Measurements from ENCODE around the gene CTAGE4. TPM values are rescaled to one million over a fixed set of nuclear protein-coding genes. Genes with fewer than 3 reads are reported as not detected.
"Not testable (repeated sequence)": the region's sequence is repeated elsewhere in the genome, so short reads cannot be mapped to it uniquely, and the experiment has no call there.

CTAGE4 gene
- total RNA-seq, 2 experiments from 2014 or later: 1.2 to 1.4 TPM

DNA sequence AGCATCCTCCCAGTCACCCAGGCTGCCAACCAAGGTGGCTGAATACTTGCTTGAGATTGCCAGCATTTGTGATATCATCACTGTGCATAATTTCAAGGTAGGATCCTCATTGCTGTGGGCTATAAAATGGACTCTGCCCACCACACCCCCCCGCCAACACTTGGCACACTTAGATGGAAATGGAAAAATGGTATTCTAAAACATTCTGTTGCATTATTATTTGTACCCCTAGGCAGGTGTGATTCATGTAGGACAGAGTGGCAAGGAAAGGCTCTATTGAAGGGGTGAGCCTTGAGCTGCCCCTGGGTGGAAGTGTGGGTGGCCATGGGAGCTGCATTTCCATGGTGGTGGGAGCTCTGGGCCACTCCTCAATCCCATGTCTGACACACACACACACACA is 35.3 kb downstream of the CTAGE4 start:
- H3K4me3 Mint-ChIP-seq; ATAC-seq; CTCF ChIA-PET; POLR2A ChIA-PET; H3K4me1 Mint-ChIP-seq; DNase-seq; H3K27ac Mint-ChIP-seq; H3K9me3 Mint-ChIP-seq (ENCODE audit: low read depth); intact Hi-C loops (cut with DNase I, micrococcal nuclease); H3K27me3 Mint-ChIP-seq; H3K36me3 Mint-ChIP-seq (ENCODE audit: low read depth): not testable (repeated sequence)

DNA sequence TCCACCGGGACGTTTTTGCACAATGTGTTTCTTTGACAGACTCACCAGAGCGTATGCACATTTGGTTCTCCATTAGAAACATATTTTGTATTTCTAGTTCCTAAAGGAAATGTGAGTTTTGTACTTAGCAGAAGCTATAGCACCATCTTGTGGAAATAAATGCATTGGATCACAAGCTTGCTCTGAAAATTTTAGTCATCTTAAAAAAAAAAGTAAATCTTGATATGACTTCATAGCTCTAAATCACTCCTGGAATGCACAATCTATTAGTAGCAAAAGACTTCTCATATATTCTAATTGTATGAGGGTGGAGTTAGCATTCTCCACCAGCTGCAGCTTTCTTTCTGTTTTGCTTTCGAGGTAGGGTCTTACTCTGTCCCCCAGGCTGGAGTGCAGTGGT is 35.9 kb downstream of the CTAGE4 start:
- not testable (repeated sequence) for H3K4me1 Mint-ChIP-seq

DNA sequence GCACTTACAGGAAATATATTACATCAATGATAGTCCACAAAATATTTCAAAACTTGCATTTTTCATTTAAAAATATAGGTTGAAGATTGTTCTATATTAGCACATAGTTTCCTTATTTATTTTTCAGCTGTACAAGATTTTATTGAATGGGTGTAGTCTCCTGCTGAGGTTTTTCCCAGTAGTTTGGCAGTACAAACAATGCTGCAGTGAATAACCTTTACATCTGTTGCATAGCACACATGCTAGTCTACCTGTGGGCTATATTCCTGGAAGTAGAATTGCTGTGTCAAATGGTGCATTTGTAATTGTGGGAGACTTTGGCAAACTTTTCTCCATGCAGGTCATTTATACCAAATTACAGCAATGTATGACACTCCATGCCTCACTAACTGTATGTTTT is 37.3 kb downstream of the CTAGE4 start:
- H3K27ac Mint-ChIP-seq; DNase-seq; H3K9me3 Mint-ChIP-seq (ENCODE audit: low read depth); POLR2A ChIA-PET; H3K4me1 Mint-ChIP-seq; intact Hi-C loops (cut with DNase I, micrococcal nuclease); H3K4me3 Mint-ChIP-seq; CTCF ChIA-PET; H3K36me3 Mint-ChIP-seq (ENCODE audit: low read depth); ATAC-seq; H3K27me3 Mint-ChIP-seq: not testable (repeated sequence)

More for the DNA sequence above, 35.9 kb downstream of the CTAGE4 start:
- H3K4me3 Mint-ChIP-seq; DNase-seq; H3K9me3 Mint-ChIP-seq (ENCODE audit: low read depth); CTCF ChIA-PET; H3K27ac Mint-ChIP-seq; H3K36me3 Mint-ChIP-seq (ENCODE audit: low read depth); POLR2A ChIA-PET; intact Hi-C loops (cut with DNase I, micrococcal nuclease); H3K27me3 Mint-ChIP-seq: not testable (repeated sequence)
- peak; percentile 85 for ATAC-seq

DNA sequence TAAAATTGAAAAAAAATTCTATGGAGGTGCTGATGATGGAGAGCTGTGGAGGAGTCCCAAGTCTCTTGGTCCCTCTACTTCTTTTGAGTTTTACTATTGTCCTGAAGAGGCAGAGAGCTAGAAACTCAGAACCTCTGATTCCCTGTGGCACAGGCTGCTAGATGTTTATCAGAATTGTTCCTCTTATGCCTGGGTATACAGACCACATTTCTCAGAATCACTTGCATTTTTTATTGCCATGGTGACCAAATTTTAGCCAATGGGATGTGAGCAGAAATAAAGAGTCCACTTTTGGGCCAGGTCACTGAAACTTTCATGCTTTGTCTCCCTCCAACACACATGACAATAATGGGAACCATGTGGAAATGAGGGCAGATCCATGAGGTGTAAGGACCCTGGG is 40.4 kb downstream of the CTAGE4 start:
- H3K9me3 Mint-ChIP-seq (ENCODE audit: low read depth); POLR2A ChIA-PET; H3K36me3 Mint-ChIP-seq (ENCODE audit: low read depth); H3K4me1 Mint-ChIP-seq; intact Hi-C loops (cut with DNase I, micrococcal nuclease); H3K27me3 Mint-ChIP-seq; DNase-seq; CTCF ChIA-PET; H3K4me3 Mint-ChIP-seq; H3K27ac Mint-ChIP-seq; ATAC-seq: not testable (repeated sequence)

DNA sequence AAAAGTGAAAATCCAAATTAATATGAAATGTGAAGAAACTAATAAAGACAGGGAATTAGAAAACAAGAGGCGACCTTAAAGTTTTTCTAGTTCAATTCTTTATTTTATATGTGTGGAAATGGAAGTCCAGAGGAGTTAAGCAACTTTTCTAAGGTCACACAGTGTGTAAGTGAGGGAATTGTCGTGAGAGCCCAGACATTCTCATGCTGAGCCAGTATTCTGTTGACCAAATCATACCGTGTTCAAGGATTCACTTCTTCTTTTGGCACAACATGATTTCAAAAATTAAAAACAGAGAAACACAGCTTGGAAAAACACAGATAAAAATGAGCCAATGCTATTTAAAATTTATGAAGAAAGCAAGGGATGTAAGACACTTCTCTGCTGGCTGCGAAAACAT is 43.6 kb downstream of the CTAGE4 start:
- ATAC-seq; H3K36me3 Mint-ChIP-seq (ENCODE audit: low read depth); CTCF ChIA-PET: not testable (repeated sequence)

DNA sequence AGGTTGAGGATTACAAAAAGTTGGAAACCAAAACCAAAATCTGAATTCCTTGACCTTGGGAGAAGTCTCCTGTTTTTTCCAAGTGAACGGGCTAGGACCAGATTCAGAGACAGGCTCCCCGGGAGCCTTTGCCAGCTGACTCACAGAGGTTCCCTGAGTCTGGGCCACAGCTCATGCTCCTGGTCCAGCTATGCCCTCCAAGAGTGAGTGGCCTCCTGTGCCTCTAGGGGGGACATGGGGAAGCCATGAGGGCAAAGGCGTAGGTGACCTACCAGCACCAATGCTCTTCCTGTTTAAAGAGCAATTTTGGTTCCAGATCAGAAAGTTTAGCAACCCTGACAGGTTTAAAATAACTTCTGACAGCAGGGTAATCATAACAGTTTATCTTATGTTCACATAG is 45.5 kb downstream of the CTAGE4 start:
- H3K9me3 Mint-ChIP-seq (ENCODE audit: low read depth); H3K4me1 Mint-ChIP-seq; DNase-seq; H3K36me3 Mint-ChIP-seq (ENCODE audit: low read depth); ATAC-seq; POLR2A ChIA-PET; H3K27ac Mint-ChIP-seq; CTCF ChIA-PET; intact Hi-C loops (cut with DNase I, micrococcal nuclease); H3K4me3 Mint-ChIP-seq; H3K27me3 Mint-ChIP-seq: not testable (repeated sequence)

More for the DNA sequence above, 43.6 kb downstream of the CTAGE4 start:
- intact Hi-C loops (cut with DNase I, micrococcal nuclease); H3K27ac Mint-ChIP-seq; H3K27me3 Mint-ChIP-seq; POLR2A ChIA-PET; H3K9me3 Mint-ChIP-seq (ENCODE audit: low read depth); H3K4me1 Mint-ChIP-seq; DNase-seq; H3K4me3 Mint-ChIP-seq: not testable (repeated sequence)

DNA sequence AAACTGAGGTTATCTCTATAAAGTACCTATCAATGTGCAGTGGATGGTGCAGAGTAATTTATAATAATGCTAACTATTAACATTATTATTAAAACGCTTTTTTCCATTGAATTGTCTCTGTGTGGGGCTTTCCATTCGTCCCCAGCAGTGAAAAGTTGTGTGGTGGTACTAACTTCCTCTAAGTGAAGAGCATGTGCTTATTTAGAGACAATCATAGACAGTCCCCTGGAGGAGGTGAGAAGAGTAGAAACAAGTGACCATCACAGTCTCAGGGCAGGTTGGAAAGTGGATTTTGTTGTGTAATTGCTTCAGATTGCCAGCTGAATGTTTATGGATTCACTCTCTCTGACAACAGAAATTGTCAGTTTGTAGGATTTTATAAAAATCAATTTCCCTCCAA is 47.8 kb downstream of the CTAGE4 start:
- POLR2A ChIA-PET; H3K4me3 Mint-ChIP-seq; H3K27ac Mint-ChIP-seq; DNase-seq; H3K27me3 Mint-ChIP-seq; intact Hi-C loops (cut with DNase I, micrococcal nuclease); H3K4me1 Mint-ChIP-seq; H3K9me3 Mint-ChIP-seq (ENCODE audit: low read depth); CTCF ChIA-PET; H3K36me3 Mint-ChIP-seq (ENCODE audit: low read depth); ATAC-seq: not testable (repeated sequence)

DNA sequence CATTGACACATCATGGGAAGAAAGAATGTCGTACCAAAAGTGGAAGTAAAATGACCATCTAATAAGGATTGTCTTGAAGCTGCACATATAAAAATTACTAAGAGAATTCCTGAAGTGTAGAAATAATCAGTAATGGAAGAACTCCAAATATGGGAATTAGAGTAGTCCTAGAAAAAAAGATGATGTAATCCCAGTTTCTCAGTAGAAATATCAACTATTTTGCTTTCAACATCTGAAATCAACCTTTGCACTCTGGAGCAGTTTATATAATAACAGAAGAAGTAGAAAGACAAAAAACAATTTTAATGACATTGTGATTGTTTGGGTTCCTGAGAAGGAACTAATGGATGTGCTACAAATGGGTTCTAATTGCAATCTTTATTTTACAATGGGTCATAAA is 49.8 kb downstream of the CTAGE4 start:
- H3K9me3 Mint-ChIP-seq (ENCODE audit: low read depth); CTCF ChIA-PET; DNase-seq; H3K4me3 Mint-ChIP-seq; H3K27me3 Mint-ChIP-seq; H3K4me1 Mint-ChIP-seq; H3K27ac Mint-ChIP-seq; ATAC-seq; POLR2A ChIA-PET; intact Hi-C loops (cut with DNase I, micrococcal nuclease); H3K36me3 Mint-ChIP-seq (ENCODE audit: low read depth): not testable (repeated sequence)

Other genes starting within 250 kb of the CTAGE4 start
- not detected for gene OR2F2, start 248.2 kb upstream of the CTAGE4 start, total RNA-seq
- not detected for gene OR2F1, start 228.6 kb upstream of the CTAGE4 start, total RNA-seq
- not detected for gene OR6B1, start 183.1 kb upstream of the CTAGE4 start, total RNA-seq
- not detected for gene OR2A5, start 134.5 kb upstream of the CTAGE4 start, total RNA-seq
- gene OR2A25, start 113.7 kb upstream of the CTAGE4 start, total RNA-seq: not detected
- not detected for gene OR2A12, start 97.2 kb upstream of the CTAGE4 start, total RNA-seq
- gene OR2A2, start 73.9 kb upstream of the CTAGE4 start, total RNA-seq: not detected
- not detected for gene OR2A14, start 60.3 kb upstream of the CTAGE4 start, total RNA-seq
- gene ARHGEF35, start 12.4 kb downstream of the CTAGE4 start, total RNA-seq: 1 to 10 TPM; 5.1 to 6.3 TPM
- not detected for gene OR2A42, start 56.1 kb downstream of the CTAGE4 start, total RNA-seq
- gene OR2A7, start 81.3 kb downstream of the CTAGE4 start, total RNA-seq: 1 to 10 TPM; 2.9 to 3.8 TPM
- gene CTAGE8, start 85.8 kb downstream of the CTAGE4 start, total RNA-seq: 1 to 10 TPM; 1.1 to 1.9 TPM
- gene OR2A1, start 129.0 kb downstream of the CTAGE4 start, total RNA-seq: not detected
- gene ARHGEF5, start 171.9 kb downstream of the CTAGE4 start, total RNA-seq: 10 to 100 TPM; 14.8 to 16.8 TPM
- not detected for gene NOBOX, start 220.2 kb downstream of the CTAGE4 start, total RNA-seq